Measurements from ENCODE around the gene HS3ST6. TPM values are rescaled to one million over a fixed set of nuclear protein-coding genes. Genes with fewer than 3 reads are reported as not detected.
"Not testable (repeated sequence)": the region's sequence is repeated elsewhere in the genome, so short reads cannot be mapped to it uniquely, and the experiment has no call there.

HS3ST6 gene
- total RNA-seq, 1 experiment from 2014 or later: not detected

DNA sequence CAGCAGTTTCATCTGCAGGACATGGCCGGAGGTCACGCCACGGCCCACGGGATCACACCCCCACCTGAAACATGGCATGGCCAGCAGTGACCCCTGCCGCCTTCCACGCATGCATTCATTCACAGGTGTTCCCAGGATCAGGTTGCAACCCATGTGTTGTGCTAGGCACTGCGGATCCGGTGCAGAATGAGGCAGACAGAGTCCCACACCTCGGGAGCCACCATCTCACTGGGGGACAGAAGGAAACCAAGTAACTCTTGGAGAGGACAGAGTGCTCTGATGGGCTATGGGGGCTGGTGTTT, 29.1 kb upstream of the HS3ST6 start:
- DNase-seq (ENCODE audit: low read depth): no peak

GRCh38 chr16:1946495-1947368, 28.5 kb upstream of the HS3ST6 start:
- no peak for DNase-seq (ENCODE audit: low read depth)

DNA sequence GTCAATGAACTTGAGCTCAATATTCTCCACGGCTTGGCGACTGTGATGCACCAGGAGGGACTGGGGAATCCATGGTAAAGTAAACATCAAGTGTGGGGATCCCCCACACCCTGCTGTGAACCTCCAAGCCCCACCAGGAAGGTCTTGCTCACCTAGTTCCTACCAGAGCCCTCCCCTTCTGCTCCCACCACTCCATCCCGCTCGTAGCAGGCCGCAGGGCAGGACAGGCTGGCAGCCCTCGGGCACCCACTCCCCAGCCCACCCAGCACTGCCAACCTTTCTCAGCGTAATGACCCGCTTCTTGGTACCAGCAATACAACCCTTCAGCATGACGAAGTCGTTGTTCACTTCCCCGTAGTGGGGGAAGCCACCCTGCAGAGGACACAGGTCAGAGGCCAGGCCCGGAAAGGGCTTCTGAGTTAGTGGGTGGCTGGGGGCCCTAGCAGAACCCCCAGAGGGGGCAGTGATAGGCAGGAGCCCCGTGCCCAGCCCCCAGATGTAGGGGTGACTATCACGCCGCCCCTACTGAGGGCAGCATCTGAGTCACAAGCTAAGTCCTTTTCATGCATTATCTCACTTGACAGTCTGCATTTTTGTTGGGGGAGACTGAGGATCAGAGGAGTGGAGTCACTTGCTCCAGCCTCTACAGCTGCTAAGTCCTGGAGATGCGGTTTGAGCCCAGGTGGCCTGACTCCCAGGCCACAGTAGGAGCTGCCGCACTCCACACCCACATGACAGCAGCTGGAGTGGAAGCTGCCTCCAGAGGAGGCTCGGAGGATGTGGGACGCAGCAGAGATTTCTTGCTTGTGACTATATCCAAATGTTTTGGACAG, 27.6 kb upstream of the HS3ST6 start:
- DNase-seq (ENCODE audit: low read depth): no peak

DNA sequence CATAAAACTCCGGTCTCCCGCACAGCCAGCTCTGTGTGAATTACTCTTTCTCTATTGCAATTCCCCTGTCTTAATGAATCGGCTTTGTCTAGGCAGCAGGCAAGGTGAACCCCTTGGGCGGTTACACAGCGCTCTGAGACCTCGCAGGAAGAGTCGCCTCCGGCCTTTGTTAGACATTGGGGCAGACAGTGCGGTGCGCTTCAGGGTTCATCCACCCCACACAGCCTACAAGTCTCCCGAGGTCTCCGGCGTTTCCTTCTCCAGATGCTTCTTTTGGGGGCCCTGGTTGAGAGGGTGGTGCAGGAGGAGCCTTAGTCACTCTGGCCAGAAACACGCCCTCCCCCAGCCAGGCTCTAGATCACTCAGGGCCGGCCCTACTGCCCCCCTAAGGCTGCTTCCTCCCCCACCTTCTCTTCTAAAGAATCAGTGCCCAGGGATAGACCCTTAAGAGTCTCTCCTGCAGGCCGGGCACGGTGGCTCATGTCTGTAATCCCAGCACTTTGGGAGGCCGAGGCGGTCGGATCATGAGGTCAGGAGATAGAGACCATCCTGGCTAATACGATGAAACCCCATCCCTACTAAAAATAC, 26.5 kb upstream of the HS3ST6 start:
- no peak for DNase-seq (ENCODE audit: low read depth)

GRCh38 chr16:1942810-1943726, 24.9 kb upstream of the HS3ST6 start, which contains the start of gene MSRB1:
Gene MSRB1, minus strand, starts transcription at chr16:1943199. Its CDS starts 43 bp downstream, at chr16:1943156.
- DNase-seq (ENCODE audit: low read depth): peak; percentile 93

DNA sequence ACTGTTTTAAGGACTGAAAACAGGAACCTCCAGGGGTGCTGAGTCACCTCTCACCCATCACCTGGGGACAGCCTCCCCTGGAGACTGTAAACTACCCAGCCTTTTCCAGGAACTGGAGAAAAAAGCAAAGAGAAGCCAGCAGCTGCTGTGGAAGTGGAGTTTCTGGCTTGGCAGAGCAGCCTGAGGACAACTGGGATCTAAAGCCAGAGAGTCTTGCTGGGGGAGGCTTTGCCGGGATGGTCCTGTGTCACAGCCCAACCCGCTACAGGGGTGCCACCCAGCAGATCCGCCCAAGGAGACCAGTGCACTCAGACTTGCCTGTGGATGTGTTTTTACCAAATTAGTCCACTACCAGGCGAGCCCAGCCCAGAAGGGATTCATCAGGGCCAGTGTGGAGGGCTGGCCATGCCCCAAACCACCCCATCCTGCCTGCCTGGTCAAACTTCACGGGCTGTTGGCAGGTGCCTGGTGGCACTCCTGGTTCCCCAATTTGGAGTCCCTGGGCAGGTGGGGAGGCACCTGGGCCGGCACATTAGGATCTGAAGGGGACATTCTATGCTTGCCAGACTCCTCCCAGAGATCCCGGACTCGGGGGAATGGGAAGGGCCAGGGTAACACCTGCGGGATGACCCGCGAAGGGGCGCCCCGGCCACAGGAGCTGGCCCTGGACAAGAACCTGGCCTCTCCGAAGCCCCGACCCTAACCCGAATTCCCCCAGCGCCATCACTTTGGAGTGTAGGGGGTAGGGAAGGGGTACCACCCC, 24.0 kb upstream of the HS3ST6 start:
- DNase-seq (ENCODE audit: low read depth): peak; percentile 36

DNA sequence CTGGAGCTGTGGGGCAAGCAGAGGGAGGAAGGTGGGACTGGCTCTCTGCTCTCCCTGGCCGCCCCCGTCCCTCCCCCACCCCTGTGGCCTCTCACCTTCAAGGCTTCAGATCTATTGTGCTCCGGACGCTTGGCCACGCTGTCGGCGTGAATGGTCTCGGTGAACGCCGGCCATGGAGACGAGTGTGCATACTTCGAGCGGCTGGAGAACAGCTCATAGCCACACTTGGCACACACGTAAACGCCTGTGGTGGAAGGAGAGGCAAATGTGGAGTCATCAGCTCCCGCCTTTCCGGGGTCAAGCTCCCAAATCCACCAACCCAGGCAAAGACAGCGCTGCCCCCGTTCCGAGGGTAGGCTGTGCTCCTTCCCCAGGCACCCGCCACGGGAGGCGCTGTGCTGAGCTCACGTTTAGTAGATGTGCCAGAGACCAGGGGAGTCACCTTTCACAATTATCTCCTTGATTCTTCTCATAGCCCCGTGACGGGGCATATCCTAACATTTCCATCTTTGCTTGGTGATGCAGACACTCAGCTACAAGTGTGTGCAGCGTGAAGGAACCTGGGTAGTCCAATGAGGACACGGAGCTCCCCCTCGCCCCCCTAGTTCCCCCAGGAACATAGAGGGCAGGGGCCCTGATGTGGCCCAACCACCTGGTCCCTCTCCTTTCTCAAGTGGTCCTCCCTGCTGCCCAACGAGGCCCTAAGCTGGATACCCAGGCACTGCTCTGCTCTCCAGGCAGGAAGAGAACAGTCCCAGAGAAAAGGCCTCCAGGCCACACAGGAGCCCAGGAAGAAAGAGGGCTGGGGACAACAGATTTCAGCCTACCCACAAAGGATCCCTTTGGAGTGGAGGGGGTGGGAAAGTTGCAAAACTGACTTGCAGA, 23.2 kb upstream of the HS3ST6 start:
- DNase-seq (ENCODE audit: low read depth): peak; percentile 83

- no peak for DNase-seq (ENCODE audit: low read depth)
Observed at GRCh38 chr16:1940273-1941161, 22.3 kb upstream of the HS3ST6 start.

DNA sequence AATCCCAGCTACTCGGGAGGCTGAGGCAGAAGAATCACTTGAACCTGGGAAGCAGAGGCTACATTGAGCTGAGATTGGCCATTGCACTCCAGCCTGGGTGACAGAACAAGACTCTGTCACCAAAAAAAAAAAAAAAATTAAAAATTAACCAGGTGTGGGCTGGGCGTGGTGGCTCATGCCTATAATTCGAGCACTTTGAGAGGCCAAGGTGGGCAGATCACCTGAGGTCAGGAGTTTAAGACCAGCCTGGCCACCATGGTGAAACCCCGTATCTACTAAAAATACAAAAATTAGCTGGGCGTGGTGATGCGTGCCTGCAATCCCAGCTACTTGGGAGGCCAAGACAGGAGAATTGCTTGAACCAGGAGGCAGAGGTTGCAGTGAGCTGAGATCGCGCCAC, 21.6 kb upstream of the HS3ST6 start:
- DNase-seq (ENCODE audit: low read depth): not testable (repeated sequence)

DNA sequence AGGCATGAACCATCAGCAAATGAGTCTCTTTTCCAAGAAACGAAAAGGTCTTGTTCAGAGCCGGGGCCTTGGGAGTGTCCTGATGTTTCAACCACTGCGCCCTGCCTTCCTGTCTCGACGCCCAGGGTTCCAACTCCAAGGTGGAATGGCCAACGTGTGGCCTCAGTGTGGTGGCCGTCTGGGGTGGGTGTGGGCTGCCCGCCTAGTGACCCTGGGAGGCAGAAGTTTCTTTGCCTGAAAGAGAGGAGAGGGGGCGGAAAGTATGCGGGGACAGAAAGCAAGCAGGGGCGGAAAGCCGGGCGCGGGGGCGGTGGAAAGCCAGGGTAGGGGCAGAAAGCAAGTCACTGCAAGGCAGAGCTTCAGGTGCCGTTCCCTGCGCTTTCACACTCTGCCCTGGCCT, 20.7 kb upstream of the HS3ST6 start:
- no peak for DNase-seq (ENCODE audit: low read depth)

GRCh38 chr16:1938316-1938715, 20.1 kb upstream of the HS3ST6 start:
- no peak for DNase-seq (ENCODE audit: low read depth)

DNA sequence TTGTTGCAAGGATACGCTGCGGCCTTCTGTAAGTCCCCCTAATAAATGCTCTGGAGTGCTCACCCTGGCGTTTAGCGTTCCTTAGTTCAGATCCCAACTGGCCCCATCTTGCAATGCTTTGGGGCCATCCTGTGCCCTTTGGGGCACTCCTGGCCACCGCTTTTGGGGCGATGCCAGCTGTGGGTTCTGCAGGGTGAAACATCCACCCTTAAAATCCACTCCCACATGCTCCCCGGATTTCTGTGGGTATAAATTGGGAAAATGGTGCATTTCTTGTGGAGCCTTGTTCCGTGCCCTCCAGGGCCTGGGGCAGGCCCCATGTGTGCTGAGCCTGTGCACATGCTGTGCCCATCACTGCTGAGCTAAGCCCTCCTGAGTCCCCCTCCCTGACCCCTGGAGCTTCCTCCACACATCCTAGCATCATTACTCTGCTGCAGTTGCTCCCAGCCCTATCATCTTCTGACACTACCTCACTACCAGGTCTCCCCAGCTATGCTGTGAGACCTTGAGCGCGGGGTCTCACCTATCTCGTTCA, 18.8 kb upstream of the HS3ST6 start:
- no peak for DNase-seq (ENCODE audit: low read depth)

DNA sequence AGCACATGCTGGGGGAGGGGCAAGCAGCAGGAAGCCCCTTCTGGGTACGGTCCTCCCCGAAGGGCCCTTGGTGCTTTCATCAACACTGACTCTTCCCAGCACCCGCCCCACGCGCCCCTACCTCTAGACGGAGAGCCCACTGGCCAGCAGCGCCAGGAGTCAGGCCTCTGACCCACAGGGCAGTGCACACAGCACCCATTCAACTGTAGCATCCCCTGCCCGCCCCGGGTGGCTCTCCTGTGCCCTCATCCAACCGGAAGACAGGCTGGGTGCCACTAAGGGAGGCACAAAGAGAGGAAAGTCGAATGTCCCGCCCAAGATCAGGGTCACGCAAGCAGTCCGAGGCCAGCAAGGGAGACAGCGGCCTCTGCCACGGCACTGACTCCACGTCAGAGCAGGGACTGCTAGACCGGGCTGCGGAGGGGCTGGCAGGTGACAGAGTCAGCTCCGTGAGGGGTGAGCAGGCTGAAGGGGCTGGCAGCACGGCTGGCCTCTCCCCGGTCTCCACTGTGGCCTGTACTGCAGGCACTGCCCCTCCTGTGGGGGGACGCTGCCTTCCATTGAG, 15.0 kb upstream of the HS3ST6 start:
- DNase-seq (ENCODE audit: low read depth): no peak

DNA sequence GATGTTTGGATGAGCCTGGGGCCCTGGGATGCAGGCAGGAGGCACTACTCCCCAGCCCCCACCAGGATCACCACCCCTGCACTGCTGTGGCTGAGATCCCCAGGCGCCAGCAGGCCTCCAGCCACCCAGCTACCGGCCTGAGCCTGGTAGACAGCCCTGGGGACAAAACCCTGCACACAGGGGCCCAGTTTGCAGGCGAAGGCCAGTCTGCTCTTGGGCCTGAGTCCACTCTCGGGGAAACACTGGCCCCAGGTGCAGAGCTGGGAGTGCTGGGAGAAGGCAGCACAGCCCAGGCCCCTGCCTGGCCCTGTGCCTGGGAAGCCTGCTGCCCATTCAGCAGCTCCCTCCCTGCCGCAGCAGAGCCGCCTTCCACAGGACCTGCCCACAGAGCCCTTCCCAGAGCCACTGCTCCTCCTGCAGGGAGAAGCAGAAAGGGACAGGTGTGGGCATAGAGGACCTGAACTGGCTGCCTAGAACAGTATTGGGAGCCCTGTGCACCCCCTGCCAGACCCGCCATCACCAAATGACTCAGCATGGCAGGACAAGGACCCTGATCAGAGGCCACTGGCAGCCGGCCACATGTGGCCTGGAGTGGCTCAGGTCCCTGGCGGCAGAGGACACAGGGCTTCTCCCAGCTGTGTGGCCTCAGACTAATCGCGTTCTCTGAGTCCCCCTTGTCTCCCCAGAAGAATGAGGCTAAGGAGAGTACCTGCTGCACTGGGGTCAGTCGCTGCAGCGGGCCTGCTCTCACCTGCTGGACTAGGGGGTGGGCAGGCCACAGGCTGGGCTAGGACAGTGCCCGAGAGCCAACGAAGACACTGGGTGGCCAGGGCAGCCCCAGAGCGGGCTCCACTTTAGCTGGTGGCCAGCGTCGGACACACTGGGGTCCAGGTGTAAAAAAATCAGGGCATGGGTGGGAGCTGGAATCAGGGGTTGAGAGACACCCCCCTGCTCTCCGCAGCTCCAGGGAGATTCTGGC, 14.1 kb upstream of the HS3ST6 start:
- DNase-seq (ENCODE audit: low read depth): peak; percentile 52

DNA sequence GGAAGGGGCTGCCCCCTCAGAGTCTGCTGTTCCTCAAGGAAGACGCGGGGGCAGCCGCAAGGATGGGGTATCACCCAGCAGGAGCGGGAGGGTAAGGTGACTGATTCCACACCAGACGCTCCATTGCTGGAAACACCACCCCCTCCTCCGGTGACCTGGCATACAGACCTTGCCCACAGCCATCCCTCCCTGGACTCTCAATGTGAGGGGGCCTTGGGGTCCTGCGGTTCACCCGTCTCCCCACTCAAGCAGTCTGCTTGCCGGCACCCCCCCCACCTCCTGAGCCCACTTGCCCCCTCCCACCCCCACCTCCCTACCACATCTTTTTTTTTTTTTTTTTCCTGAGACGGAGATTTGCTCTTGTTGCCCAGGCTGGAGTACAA, 12.1 kb upstream of the HS3ST6 start:
- no peak for DNase-seq (ENCODE audit: low read depth)

- DNase-seq (ENCODE audit: low read depth): peak; percentile 73
Observed at GRCh38 chr16:1929578-1930337, 11.5 kb upstream of the HS3ST6 start.

Data from HT1080 (cell line).